ENCODE results near the gene KLF15. TPM values are rescaled to one million over a fixed set of nuclear protein-coding genes. Genes with fewer than 3 reads are reported as not detected.

Gene KLF15
- total RNA-seq, 3 donors from 2014 or later (not counting 1 experiment from before 2014, with no cell fraction given): 0.23 to 0.38 (median 0.36) TPM

DNA sequence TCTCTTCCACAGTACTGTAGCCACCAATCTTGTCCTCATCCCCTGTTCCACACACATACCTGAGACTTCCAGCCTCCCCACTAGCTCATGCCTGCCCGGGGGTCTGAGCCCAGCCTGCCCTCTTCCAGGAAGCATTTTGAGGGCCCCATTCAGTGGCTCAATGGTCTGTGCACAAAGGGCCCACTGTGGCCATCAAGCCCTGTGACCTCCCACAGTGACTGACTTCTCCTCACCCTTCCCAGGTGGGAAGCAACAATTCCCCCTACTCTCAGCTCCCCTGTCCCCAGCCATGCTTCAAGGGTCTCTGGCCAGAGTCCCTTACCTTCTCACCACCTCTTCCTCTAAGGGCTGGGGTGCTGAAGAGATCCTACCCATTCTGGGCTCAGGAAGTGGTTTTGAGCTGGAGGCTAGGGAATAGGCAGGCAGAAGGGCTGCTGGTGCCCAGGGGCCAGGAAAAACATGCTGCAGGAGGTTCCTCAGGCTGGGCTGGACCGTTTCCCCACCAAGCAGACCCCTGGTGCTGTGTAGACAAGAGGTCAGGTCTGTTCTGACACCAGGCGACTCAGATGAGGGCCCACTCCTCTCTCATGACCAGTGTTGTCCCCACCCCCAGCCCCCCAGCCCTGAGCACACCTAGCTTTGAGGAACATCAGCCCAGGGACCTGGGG is 3.0 kb upstream of the KLF15 start:
- Histone ChIP-seq H3K4me3 (ENCODE audit: low read length) (no peak overlapping the region), H3K27me3 (ENCODE audit: control insufficient read depth, insufficient read depth, low read length) (peaks cover 29% of the 10 kb centered on the region), H3K4me1 (ENCODE audit: control insufficient read depth, insufficient read depth, low read length) (peaks cover 24% of the 10 kb centered on the region), H3K9me3 (ENCODE audit: control insufficient read depth, insufficient read depth, low read length) (no peaks in the 10 kb centered on the region), H3K27ac (ENCODE audit: low read length) (no peak overlapping the region), H3K36me3 (ENCODE audit: control insufficient read depth, insufficient read depth, low read length) (no peaks in the 10 kb centered on the region)
- Mint-ChIP-seq H3K9me3 (no peaks in the 10 kb centered on the region), H3K36me3 (no peaks in the 10 kb centered on the region), H3K27me3 (ENCODE audit: low read depth in 2 of 2) (peaks cover 35 to 52% of the 10 kb centered on the region in 2 donors), H3K4me3 (no peak overlapping the region), H3K4me1 (peaks cover 18% of the 10 kb centered on the region in 2 donors), H3K27ac (no peak overlapping the region)
- intact Hi-C loops (cut with micrococcal nuclease): no loop called here
- 57% methylated on average over 3 of the region's 3 CpGs for WGBS (ENCODE audit: insufficient coverage)
- TF ChIP-seq, protein P1, sequence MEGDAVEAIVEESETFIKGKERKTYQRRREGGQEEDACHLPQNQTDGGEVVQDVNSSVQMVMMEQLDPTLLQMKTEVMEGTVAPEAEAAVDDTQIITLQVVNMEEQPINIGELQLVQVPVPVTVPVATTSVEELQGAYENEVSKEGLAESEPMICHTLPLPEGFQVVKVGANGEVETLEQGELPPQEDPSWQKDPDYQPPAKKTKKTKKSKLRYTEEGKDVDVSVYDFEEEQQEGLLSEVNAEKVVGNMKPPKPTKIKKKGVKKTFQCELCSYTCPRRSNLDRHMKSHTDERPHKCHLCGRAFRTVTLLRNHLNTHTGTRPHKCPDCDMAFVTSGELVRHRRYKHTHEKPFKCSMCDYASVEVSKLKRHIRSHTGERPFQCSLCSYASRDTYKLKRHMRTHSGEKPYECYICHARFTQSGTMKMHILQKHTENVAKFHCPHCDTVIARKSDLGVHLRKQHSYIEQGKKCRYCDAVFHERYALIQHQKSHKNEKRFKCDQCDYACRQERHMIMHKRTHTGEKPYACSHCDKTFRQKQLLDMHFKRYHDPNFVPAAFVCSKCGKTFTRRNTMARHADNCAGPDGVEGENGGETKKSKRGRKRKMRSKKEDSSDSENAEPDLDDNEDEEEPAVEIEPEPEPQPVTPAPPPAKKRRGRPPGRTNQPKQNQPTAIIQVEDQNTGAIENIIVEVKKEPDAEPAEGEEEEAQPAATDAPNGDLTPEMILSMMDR (IDR thresholded peaks at IDR 0.05): no peak
- no peak for DNase-seq
- no peak for ATAC-seq

DNA sequence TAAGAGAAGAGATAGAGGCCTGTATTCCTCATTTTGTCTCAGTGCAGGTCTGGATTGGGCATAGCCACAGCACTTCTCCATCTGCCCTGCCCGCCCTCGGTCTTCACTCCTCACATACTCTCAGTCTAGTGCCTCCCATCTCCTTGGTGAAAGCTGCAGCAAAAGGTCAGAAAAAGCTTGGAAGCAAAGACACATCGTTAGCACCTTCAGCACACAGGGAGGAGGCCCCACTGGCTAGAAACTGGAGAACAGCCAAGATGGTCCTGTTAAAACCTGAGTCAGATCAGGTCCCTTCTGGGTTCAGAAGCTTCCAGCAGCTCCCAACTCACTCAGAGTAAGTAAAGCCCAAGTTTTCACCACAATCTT is 1.6 kb upstream of the KLF15 start:
- no peaks in the 10 kb centered on the region for H3K36me3 ChIP-seq (ENCODE audit: control insufficient read depth, insufficient read depth, low read length)
- peak overlapping the region; percentile 49 for H3K4me3 Mint-ChIP-seq
- WGBS (ENCODE audit: insufficient coverage): 74% methylated on average over 3 of the region's 3 CpGs
- H3K4me3 ChIP-seq (ENCODE audit: low read length): no peak overlapping the region
- peaks cover 18% of the 10 kb centered on the region in 2 donors for H3K4me1 Mint-ChIP-seq
- H3K27me3 ChIP-seq (ENCODE audit: control insufficient read depth, insufficient read depth, low read length): peaks cover 29% of the 10 kb centered on the region
- TF ChIP-seq, protein P1 (IDR thresholded peaks at IDR 0.05): no peak
- ATAC-seq (no peak), DNase-seq (no peak)
- no peaks in the 10 kb centered on the region for H3K9me3 Mint-ChIP-seq
- no peak overlapping the region for H3K27ac Mint-ChIP-seq
- H3K9me3 ChIP-seq (ENCODE audit: control insufficient read depth, insufficient read depth, low read length): no peaks in the 10 kb centered on the region
- peaks cover 24% of the 10 kb centered on the region for H3K4me1 ChIP-seq (ENCODE audit: control insufficient read depth, insufficient read depth, low read length)
- H3K27ac ChIP-seq (ENCODE audit: low read length): no peak overlapping the region
- intact Hi-C loops (cut with micrococcal nuclease): no loop called here
- no peaks in the 10 kb centered on the region for H3K36me3 Mint-ChIP-seq
- peaks cover 38 to 55% of the 10 kb centered on the region in 2 donors for H3K27me3 Mint-ChIP-seq (ENCODE audit: low read depth in 2 of 2)

DNA sequence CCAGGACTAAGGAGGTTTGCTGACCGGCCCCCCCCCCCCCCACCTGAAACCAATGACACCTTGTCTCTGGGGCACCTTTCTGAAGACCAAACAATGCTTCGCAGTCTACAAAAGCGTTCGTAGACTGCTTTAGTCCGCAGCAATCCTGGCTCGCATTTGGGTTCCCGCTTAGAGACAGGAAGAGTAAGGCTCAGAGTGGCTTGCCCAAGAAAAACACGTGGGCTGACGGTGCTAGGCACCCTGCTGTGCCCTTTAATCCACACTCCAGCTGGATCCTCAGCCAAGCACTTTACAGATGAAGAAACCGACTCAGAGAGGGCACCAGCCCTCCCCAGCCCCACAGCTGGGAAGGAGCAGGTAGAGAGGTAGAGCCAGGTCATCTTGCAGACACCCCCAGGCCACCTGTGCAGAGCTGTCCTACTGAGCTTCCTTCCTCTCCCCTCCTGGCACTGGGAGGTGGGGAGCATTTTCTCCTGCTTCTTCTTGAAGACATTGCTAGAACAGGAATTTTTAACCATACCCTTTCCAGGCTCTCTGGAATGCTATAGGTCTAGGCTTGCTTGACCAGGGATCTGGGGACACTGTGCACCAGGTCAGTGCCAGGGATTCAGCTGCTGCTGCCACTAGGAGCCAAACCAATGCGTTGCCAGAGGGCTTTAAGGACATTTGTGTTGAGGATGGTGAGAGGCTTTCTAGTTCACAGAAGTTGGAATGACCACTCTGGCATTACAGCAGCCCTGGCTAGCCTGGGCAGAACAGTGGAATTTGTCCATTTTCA is 1.0 kb upstream of the KLF15 start:
- peaks cover 24% of the 10 kb centered on the region for H3K4me1 ChIP-seq (ENCODE audit: control insufficient read depth, insufficient read depth, low read length)
- 17% methylated on average over 11 of the region's 11 CpGs for WGBS (ENCODE audit: insufficient coverage)
- DNase-seq (peak in 1 of 2 donors; percentile 23), ATAC-seq (no peak)
- Mint-ChIP-seq H3K9me3 (no peaks in the 10 kb centered on the region), H3K4me1 (peaks cover 18% of the 10 kb centered on the region in 2 donors), H3K27ac (peak overlapping the region in 1 of 2 donors; percentile 74), H3K36me3 (no peaks in the 10 kb centered on the region), H3K4me3 (peak overlapping the region; percentile 90), H3K27me3 (ENCODE audit: low read depth in 2 of 2) (peaks cover 40 to 55% of the 10 kb centered on the region in 2 donors)
- intact Hi-C loops (cut with micrococcal nuclease): no loop called here
- TF ChIP-seq, protein P1 (IDR thresholded peaks at IDR 0.05): no peak
- H3K27me3 ChIP-seq (ENCODE audit: control insufficient read depth, insufficient read depth, low read length): peaks cover 29% of the 10 kb centered on the region
- H3K4me3 ChIP-seq (ENCODE audit: low read length): peak overlapping the region; percentile 50
- H3K9me3 ChIP-seq (ENCODE audit: control insufficient read depth, insufficient read depth, low read length): no peaks in the 10 kb centered on the region
- no peaks in the 10 kb centered on the region for H3K36me3 ChIP-seq (ENCODE audit: control insufficient read depth, insufficient read depth, low read length)
- H3K27ac ChIP-seq (ENCODE audit: low read length): no peak overlapping the region
